GM10266 (cell line): ENCODE data around the gene USHBP1.

Source experiments
- DNase-seq: peaks from one replicate; pipeline ENCODE4 v3.0.0; 2012; ENCODE audit errors: extremely low spot score
- CTCF ChIP-seq: IDR thresholded peaks from 2 replicates; pipeline ENCODE4 v1.5.1; 2012; ENCODE audit warnings: mild to moderate bottlenecking, low read depth; ENCODE audit not compliant: control insufficient read depth, insufficient read depth; ENCODE audit errors: missing control alignments

Gene USHBP1

GRCh38 chr19:17202249-17202648 is 62.3 kb downstream of the USHBP1 start:
- no peak for DNase-seq
- no peak for TF ChIP-seq CTCF

- DNase-seq: no peak
- no peak for TF ChIP-seq CTCF
Measured at GRCh38 chr19:17200408-17201079, 64.0 kb downstream of the USHBP1 start.
